Measurements from ENCODE around the gene ZNF771.
A peak's percentile ranks its signal among the peaks of the same experiment; 100 is the strongest.

Gene ZNF771

GRCh38 chr16:30418350-30419181 lies 11.2 kb downstream of the ZNF771 start:
- Mint-ChIP-seq H3K4me1 (ENCODE audit: low read depth) (peaks cover 28% of the 10 kb centered on the region), H3K9me3 (no peaks in the 10 kb centered on the region), H3K36me3 (ENCODE audit: low read depth) (peaks cover 30% of the 10 kb centered on the region), H3K4me3 (peak overlapping the region; percentile 70), H3K27me3 (ENCODE audit: low read depth) (no peaks in the 10 kb centered on the region), H3K27ac (peak overlapping the region; percentile 75)
- DNase-seq (ENCODE audit: low spot score), result no peak

- H3K27me3 Mint-ChIP-seq (ENCODE audit: low read depth), result no peaks in the 10 kb centered on the region
- H3K36me3 Mint-ChIP-seq (ENCODE audit: low read depth), result peaks cover 39% of the 10 kb centered on the region
- no peaks in the 10 kb centered on the region for H3K9me3 Mint-ChIP-seq
- peaks cover 26% of the 10 kb centered on the region for H3K4me1 Mint-ChIP-seq (ENCODE audit: low read depth)
- H3K27ac Mint-ChIP-seq, result no peak overlapping the region
- H3K4me3 Mint-ChIP-seq, result no peak overlapping the region
- DNase-seq (ENCODE audit: low spot score), result no peak
Observed at GRCh38 chr16:30421010-30421409, 13.6 kb downstream of the ZNF771 start.

GRCh38 chr16:30428055-30428454 lies 20.6 kb downstream of the ZNF771 start:
- Mint-ChIP-seq H3K4me3 (peak overlapping the region; percentile 9), H3K9me3 (no peaks in the 10 kb centered on the region), H3K4me1 (ENCODE audit: low read depth) (peaks cover 17% of the 10 kb centered on the region), H3K27me3 (ENCODE audit: low read depth) (no peaks in the 10 kb centered on the region), H3K36me3 (ENCODE audit: low read depth) (peaks cover 28% of the 10 kb centered on the region), H3K27ac (peak overlapping the region; percentile 16)
- no peak for DNase-seq (ENCODE audit: low spot score)

GRCh38 chr16:30429418-30429677 lies 21.9 kb downstream of the ZNF771 start:
- no peaks in the 10 kb centered on the region for H3K27me3 Mint-ChIP-seq (ENCODE audit: low read depth)
- H3K9me3 Mint-ChIP-seq, result no peaks in the 10 kb centered on the region
- H3K4me1 Mint-ChIP-seq (ENCODE audit: low read depth), result peaks cover 22% of the 10 kb centered on the region
- no peak for DNase-seq (ENCODE audit: low spot score)
- no peak overlapping the region for H3K27ac Mint-ChIP-seq
- H3K4me3 Mint-ChIP-seq, result no peak overlapping the region
- H3K36me3 Mint-ChIP-seq (ENCODE audit: low read depth), result peaks cover 20% of the 10 kb centered on the region

GRCh38 chr16:30429678-30430427 lies 22.4 kb downstream of the ZNF771 start, which contains the start of gene DCTPP1:
DCTPP1 (minus strand) TSS chr16:30430030; CDS start chr16:30429980, 50 bp downstream.
- Mint-ChIP-seq H3K27me3 (ENCODE audit: low read depth) (no peaks in the 10 kb centered on the region), H3K9me3 (no peaks in the 10 kb centered on the region), H3K4me1 (ENCODE audit: low read depth) (peaks cover 27% of the 10 kb centered on the region), H3K4me3 (no peak within 1 kb of the TSS), H3K36me3 (ENCODE audit: low read depth) (peaks cover 15% of the 10 kb centered on the region), H3K27ac (no peak within 1 kb of the TSS)
- peak; percentile 96 for DNase-seq (ENCODE audit: low spot score)

GRCh38 chr16:30430428-30430970 lies 23.1 kb downstream of the ZNF771 start:
- Mint-ChIP-seq H3K4me1 (ENCODE audit: low read depth) (peaks cover 29% of the 10 kb centered on the region), H3K27ac (no peak overlapping the region), H3K27me3 (ENCODE audit: low read depth) (no peaks in the 10 kb centered on the region)

GRCh38 chr16:30434852-30435251 lies 27.4 kb downstream of the ZNF771 start:
- no peaks in the 10 kb centered on the region for H3K36me3 Mint-ChIP-seq (ENCODE audit: low read depth)
- H3K4me1 Mint-ChIP-seq (ENCODE audit: low read depth), result peaks cover 14% of the 10 kb centered on the region
- DNase-seq (ENCODE audit: low spot score), result peak; percentile 81
- H3K27ac Mint-ChIP-seq, result peak overlapping the region; percentile 38
- no peak overlapping the region for H3K4me3 Mint-ChIP-seq
- H3K9me3 Mint-ChIP-seq, result no peaks in the 10 kb centered on the region
- H3K27me3 Mint-ChIP-seq (ENCODE audit: low read depth), result no peaks in the 10 kb centered on the region

More at GRCh38 chr16:30430428-30430970, 23.1 kb downstream of the ZNF771 start:
- H3K9me3 Mint-ChIP-seq, result no peaks in the 10 kb centered on the region
- DNase-seq (ENCODE audit: low spot score), result no peak
- H3K36me3 Mint-ChIP-seq (ENCODE audit: low read depth), result peaks cover 14% of the 10 kb centered on the region
- H3K4me3 Mint-ChIP-seq, result no peak overlapping the region

- peaks cover 3% of the 10 kb centered on the region for H3K36me3 Mint-ChIP-seq (ENCODE audit: low read depth)
- no peak for DNase-seq (ENCODE audit: low spot score)
- H3K27ac Mint-ChIP-seq, result no peak overlapping the region
- H3K27me3 Mint-ChIP-seq (ENCODE audit: low read depth), result no peaks in the 10 kb centered on the region
- no peak overlapping the region for H3K4me3 Mint-ChIP-seq
- H3K9me3 Mint-ChIP-seq, result no peaks in the 10 kb centered on the region
- H3K4me1 Mint-ChIP-seq (ENCODE audit: low read depth), result peaks cover 17% of the 10 kb centered on the region
Observed at GRCh38 chr16:30437511-30438046, 30.2 kb downstream of the ZNF771 start.

- H3K27ac Mint-ChIP-seq, result no peak overlapping the region
- no peak overlapping the region for H3K4me3 Mint-ChIP-seq
- no peaks in the 10 kb centered on the region for H3K9me3 Mint-ChIP-seq
- peaks cover 13% of the 10 kb centered on the region for H3K36me3 Mint-ChIP-seq (ENCODE audit: low read depth)
- H3K4me1 Mint-ChIP-seq (ENCODE audit: low read depth), result peaks cover 24% of the 10 kb centered on the region
- DNase-seq (ENCODE audit: low spot score), result no peak
- H3K27me3 Mint-ChIP-seq (ENCODE audit: low read depth), result no peaks in the 10 kb centered on the region
Observed at GRCh38 chr16:30438835-30439234, 31.4 kb downstream of the ZNF771 start.

GRCh38 chr16:30439720-30440348 lies 32.4 kb downstream of the ZNF771 start:
- DNase-seq (ENCODE audit: low spot score), result no peak
- peaks cover 24% of the 10 kb centered on the region for H3K4me1 Mint-ChIP-seq (ENCODE audit: low read depth)
- no peak overlapping the region for H3K4me3 Mint-ChIP-seq
- H3K9me3 Mint-ChIP-seq, result no peaks in the 10 kb centered on the region
- H3K27ac Mint-ChIP-seq, result no peak overlapping the region
- peaks cover 22% of the 10 kb centered on the region for H3K36me3 Mint-ChIP-seq (ENCODE audit: low read depth)
- H3K27me3 Mint-ChIP-seq (ENCODE audit: low read depth), result no peaks in the 10 kb centered on the region

GRCh38 chr16:30443631-30444030 lies 36.2 kb downstream of the ZNF771 start:
- no peak for DNase-seq (ENCODE audit: low spot score)
- Mint-ChIP-seq H3K9me3 (no peaks in the 10 kb centered on the region), H3K27ac (no peak overlapping the region), H3K4me3 (peak overlapping the region; percentile 91), H3K36me3 (ENCODE audit: low read depth) (peaks cover 30% of the 10 kb centered on the region), H3K27me3 (ENCODE audit: low read depth) (no peaks in the 10 kb centered on the region), H3K4me1 (ENCODE audit: low read depth) (peaks cover 39% of the 10 kb centered on the region)

GRCh38 chr16:30444231-30445148 lies 37.1 kb downstream of the ZNF771 start:
- peaks cover 41% of the 10 kb centered on the region for H3K4me1 Mint-ChIP-seq (ENCODE audit: low read depth)
- H3K9me3 Mint-ChIP-seq, result no peaks in the 10 kb centered on the region
- peak overlapping the region; percentile 47 for H3K27ac Mint-ChIP-seq
- no peak for DNase-seq (ENCODE audit: low spot score)
- peaks cover 30% of the 10 kb centered on the region for H3K36me3 Mint-ChIP-seq (ENCODE audit: low read depth)
- no peaks in the 10 kb centered on the region for H3K27me3 Mint-ChIP-seq (ENCODE audit: low read depth)
- H3K4me3 Mint-ChIP-seq, result peak overlapping the region; percentile 91

- no peaks in the 10 kb centered on the region for H3K27me3 Mint-ChIP-seq (ENCODE audit: low read depth)
- no peak for DNase-seq (ENCODE audit: low spot score)
- H3K27ac Mint-ChIP-seq, result peak overlapping the region; percentile 47
- no peaks in the 10 kb centered on the region for H3K9me3 Mint-ChIP-seq
- H3K4me3 Mint-ChIP-seq, result peak overlapping the region; percentile 91
- peaks cover 43% of the 10 kb centered on the region for H3K4me1 Mint-ChIP-seq (ENCODE audit: low read depth)
- H3K36me3 Mint-ChIP-seq (ENCODE audit: low read depth), result peaks cover 30% of the 10 kb centered on the region
Observed at GRCh38 chr16:30445149-30445407, 37.7 kb downstream of the ZNF771 start.
